Right lobe of liver (tissue), 6 donors: Measurements from ENCODE around the gene RBP2. TPM values are rescaled to one million over a fixed set of nuclear protein-coding genes. Genes with fewer than 3 reads are reported as not detected.

Experiments
- ATAC-seq, 4 donors: fragments of 200-7000 bp; cut with Tn5 transposase; one replicate each; pipeline ENCODE4 v1.9.1; 2020; ENCODE audit warnings: mild to moderate bottlenecking in 4 of 4, moderate library complexity in 4 of 4
- DNase-seq, 3 donors: peaks; one replicate each; pipeline ENCODE4 v3.0.0-alpha.2; 2020
- H3K27ac ChIP-seq, 3 donors: fragments of 200-600 bp; one replicate each; pipeline ENCODE4 v1.8.0; 2022
- H3K27me3 ChIP-seq, 2 donors: fragments of 200-600 bp; one replicate each; pipeline ENCODE4 v1.8.0; 2022
- H3K36me3 ChIP-seq, 4 donors: fragments of 200-600 bp; sonication (generic) in 1 of 4; one replicate each; pipeline versions ENCODE4 v1.5.1 to v1.8.0; 2017 to 2022; ENCODE audit warnings: control low read depth in 1 of 4
- H3K4me1 ChIP-seq, 4 donors: fragments of 200-600 bp; sonication (generic) in 1 of 4; one replicate each; pipeline versions ENCODE4 v1.5.1 to v1.8.0; 2017 to 2022; ENCODE audit warnings: control low read depth in 1 of 4
- H3K4me3 ChIP-seq, 3 donors: fragments of 200-600 bp; one replicate each; pipeline ENCODE4 v1.8.0; 2022
- H3K9me3 ChIP-seq, 4 donors: fragments of 200-600 bp; sonication (generic) in 1 of 4; one replicate each; pipeline versions ENCODE4 v1.5.1 to v1.8.0; 2017 to 2022; ENCODE audit warnings: control low read depth in 1 of 4
- POLR2A ChIP-seq: fragments of 450-650 bp; IDR thresholded peaks from one replicate; pipeline ENCODE4 v1.6.1; 2017; ENCODE audit warnings: antibody characterized with exemption, mild to moderate bottlenecking
- whole genome bisulfite sequencing: methylation state at CpG from one replicate; pipeline ENCODE4 v1.1.6; 2018; ENCODE audit warnings: low coverage, low lambda C conversion rate; ENCODE audit not compliant: insufficient coverage; ENCODE audit errors: missing lambda C conversion rate; 5-methylcytosine and 5-hydroxymethylcytosine counted together
- intact Hi-C, 2 donors: fragments of 100-400 bp; cut with DNase I; formaldehyde crosslinking; loops; one replicate each; pipeline versions ENCODE4 v1.11.2 to v1.14.1; 2022
- total RNA-seq, 6 experiments: library from RNA; depleted of rRNA in 2 of 6; stranded (reverse); fragments of >200 nt in 2 of 6; fragmentation: NEBNext Ultra II Directional in 3 of 6; extraction: Animal tissue kit (Norgen Biotek cat#: 25700) in 3 of 6; gene quantifications; one replicate each; pipeline versions ENCODE4 v1.1.0 to v1.2.4, GENCODE V29; 2016 to 2023
- TF ChIP-seq, protein P1 (sequence below), 4 donors: fragments of 200-600 bp in 3 of 4; fragments of 450-650 bp in 1 of 4; IDR thresholded peaks; one replicate each; pipeline versions ENCODE4 v1.5.1 to v1.8.0; 2016 to 2022; ENCODE audit warnings: antibody characterized with exemption in 4 of 4, mild to moderate bottlenecking in 2 of 4
- donor health status: DM: no; HTN: yes; CAD: no.
- donor health status: DM: no; HTN: no; CAD: no.
- donor health status: DM: no; HTN: no; CAD: no.
- donor health status: DM: no; HTN: yes; CAD: no.
- donor health status: DM: no; HTN: yes; CAD: no.

RBP2 gene
- total RNA-seq, 6 experiments from 2014 or later = not detected

DNA sequence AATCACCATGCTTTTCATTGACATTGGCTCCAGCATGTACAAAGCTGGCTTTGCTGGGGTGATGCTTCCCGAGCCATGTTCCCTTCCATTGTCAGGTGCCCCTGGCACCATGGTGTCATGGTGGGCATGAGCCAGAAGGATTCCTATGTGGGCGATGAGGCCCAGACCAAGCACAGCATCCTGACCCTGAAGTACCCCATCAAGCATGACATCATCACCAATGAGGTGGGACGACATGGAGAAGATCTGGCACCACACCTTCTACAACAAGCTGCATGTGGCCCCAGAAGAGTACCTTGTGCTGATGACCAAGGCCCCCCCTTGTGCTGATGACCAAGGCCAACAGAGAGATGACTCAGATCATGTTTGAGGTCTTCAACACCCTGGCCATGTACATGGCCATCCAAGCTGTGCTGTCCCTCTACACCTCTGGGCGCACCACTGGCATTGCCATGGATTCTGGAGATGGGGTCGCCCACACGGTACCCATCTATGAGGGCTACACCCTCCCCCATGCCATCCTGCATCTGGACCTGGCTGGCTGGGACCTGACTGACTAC is 17.6 kb upstream of the RBP2 start:
- no peak for TF ChIP-seq POLR2A
- TF ChIP-seq, protein P1, sequence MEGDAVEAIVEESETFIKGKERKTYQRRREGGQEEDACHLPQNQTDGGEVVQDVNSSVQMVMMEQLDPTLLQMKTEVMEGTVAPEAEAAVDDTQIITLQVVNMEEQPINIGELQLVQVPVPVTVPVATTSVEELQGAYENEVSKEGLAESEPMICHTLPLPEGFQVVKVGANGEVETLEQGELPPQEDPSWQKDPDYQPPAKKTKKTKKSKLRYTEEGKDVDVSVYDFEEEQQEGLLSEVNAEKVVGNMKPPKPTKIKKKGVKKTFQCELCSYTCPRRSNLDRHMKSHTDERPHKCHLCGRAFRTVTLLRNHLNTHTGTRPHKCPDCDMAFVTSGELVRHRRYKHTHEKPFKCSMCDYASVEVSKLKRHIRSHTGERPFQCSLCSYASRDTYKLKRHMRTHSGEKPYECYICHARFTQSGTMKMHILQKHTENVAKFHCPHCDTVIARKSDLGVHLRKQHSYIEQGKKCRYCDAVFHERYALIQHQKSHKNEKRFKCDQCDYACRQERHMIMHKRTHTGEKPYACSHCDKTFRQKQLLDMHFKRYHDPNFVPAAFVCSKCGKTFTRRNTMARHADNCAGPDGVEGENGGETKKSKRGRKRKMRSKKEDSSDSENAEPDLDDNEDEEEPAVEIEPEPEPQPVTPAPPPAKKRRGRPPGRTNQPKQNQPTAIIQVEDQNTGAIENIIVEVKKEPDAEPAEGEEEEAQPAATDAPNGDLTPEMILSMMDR (IDR thresholded peaks at IDR 0.05) = no peak
- intact Hi-C loops = no loop called here
- whole genome bisulfite sequencing = 94% methylated on average over 2 of the region's 6 CpGs

DNA sequence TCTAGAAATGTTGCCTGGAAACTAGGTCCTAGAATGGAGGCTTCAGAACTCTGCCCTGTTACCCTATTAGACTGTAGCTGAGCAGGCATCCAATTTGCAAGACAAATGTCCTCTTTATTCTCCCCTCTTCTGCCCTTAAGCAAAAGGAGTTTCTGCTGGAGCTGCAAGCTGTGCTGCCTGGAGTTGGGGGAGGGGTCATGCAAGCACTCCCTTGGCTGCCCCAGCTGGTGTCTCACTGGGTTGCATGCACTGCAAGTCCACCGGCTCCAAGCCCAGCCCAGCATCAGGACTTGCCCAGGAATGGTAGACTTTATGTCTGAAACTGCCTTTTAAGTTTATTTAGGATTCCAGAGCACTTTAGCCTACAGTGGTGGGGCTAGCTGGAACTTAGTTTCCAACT is 15.7 kb upstream of the RBP2 start:
- no CpG with 5 or more reads among the region's 1 CpG for WGBS
- no peak for TF ChIP-seq POLR2A
- TF ChIP-seq, protein P1 (IDR thresholded peaks at IDR 0.05) = no peak
- Histone ChIP-seq H3K4me3 (no peak overlapping the region), H3K36me3 (no peaks in the 10 kb centered on the region), H3K4me1 (no peaks in the 10 kb centered on the region), H3K27ac (no peak overlapping the region), H3K9me3 (no peaks in the 10 kb centered on the region), H3K27me3 (no peaks in the 10 kb centered on the region)
- no peak for ATAC-seq
- DNase-seq = no peak
- intact Hi-C loops = no loop called here

More for the DNA sequence above, 17.6 kb upstream of the RBP2 start:
- Histone ChIP-seq H3K36me3 (no peaks in the 10 kb centered on the region), H3K4me3 (no peak overlapping the region), H3K4me1 (no peaks in the 10 kb centered on the region), H3K9me3 (no peaks in the 10 kb centered on the region), H3K27ac (no peak overlapping the region), H3K27me3 (no peaks in the 10 kb centered on the region)
- no peak for ATAC-seq
- no peak for DNase-seq

DNA sequence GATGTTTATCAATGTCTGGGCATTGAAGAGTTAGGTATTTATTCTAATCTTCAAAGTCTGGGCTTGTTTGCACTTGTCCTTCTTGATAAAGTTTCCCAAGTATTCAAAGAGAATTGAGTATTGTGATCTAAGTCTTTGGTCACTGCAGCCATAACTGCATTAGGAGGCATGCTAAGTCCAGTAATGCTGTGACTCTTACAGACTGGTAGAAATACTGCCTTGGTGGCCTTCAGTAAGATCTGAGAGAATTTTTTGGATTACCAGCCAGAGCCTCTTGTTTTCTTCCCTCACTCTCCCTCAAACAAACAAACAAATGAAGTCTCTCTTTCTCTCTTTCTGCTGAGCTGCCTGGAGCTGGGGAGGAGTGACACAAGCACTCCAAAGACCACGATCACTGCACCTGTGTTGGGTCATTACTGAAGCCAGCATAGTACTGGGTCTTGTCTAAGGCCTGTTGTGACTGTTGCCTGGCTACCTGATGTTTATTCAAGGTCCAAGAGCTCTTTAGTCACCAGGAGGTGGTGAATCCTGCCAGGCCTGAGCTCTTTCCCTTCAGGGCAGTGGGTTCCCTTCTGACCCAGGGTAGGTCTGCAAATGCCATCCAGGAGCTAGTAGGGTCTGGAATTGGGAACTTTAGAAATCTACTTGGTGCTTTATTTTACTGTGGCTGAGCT is 14.8 kb upstream of the RBP2 start:
- Histone ChIP-seq H3K9me3 (no peaks in the 10 kb centered on the region), H3K4me1 (no peaks in the 10 kb centered on the region), H3K27ac (no peak overlapping the region), H3K36me3 (no peaks in the 10 kb centered on the region), H3K4me3 (no peak overlapping the region), H3K27me3 (no peaks in the 10 kb centered on the region)
- TF ChIP-seq, protein P1 (IDR thresholded peaks at IDR 0.05) = no peak
- TF ChIP-seq POLR2A = no peak
- intact Hi-C loops = no loop called here
- DNase-seq = no peak
- 67% methylated on average over 1 of the region's 1 CpG for WGBS
- ATAC-seq = peak in 1 of 4 donors; percentile 29

DNA sequence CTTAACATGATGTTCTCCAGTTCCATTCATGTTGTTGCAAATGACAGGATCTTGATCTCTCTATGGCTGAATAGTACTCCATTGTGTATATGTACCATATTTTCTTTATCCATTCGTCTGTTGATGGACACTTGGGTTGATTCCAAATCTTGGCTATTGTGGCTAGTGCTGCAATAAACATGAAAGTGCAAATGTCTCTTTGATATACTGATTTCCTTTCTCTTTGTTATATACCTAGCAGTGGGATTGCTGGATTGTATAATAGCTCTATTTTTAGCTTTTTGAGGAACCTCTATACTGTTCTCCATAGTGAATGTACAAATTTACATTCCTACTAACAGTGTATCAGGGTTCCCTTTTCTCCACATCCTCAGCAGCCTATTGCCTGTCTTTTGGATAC is 5.9 kb upstream of the RBP2 start:
- TF ChIP-seq POLR2A = no peak
- TF ChIP-seq, protein P1 (IDR thresholded peaks at IDR 0.05) = no peak
- no peak for DNase-seq
- no peak overlapping the region for H3K27ac ChIP-seq
- no peaks in the 10 kb centered on the region for H3K9me3 ChIP-seq
- H3K27me3 ChIP-seq = no peaks in the 10 kb centered on the region
- no peaks in the 10 kb centered on the region for H3K36me3 ChIP-seq
- intact Hi-C loops = no loop called here
- no peak for ATAC-seq
- H3K4me1 ChIP-seq = no peaks in the 10 kb centered on the region
- H3K4me3 ChIP-seq = no peak overlapping the region
- 44% methylated on average over 1 of the region's 1 CpG for WGBS
